SU-DHL-6 (cell line): Measurements from ENCODE around the gene ST3GAL5.

Experiments used
- EZH2phosphoT487 ChIP-seq: fragments of 200-600 bp; sonication (generic), shearing (Covaris generic); conservative IDR thresholded peaks from 2 replicates; pipeline ENCODE4 v1.6.1; 2018; ENCODE audit warnings: mild to moderate bottlenecking, antibody characterized with exemption, low read length, moderate library complexity, mixed read lengths
- TF ChIP-seq, protein P1 (sequence below): fragments of 200-600 bp; sonication (generic); IDR thresholded peaks from one replicate; pipeline ENCODE4 v1.5.1; 2017; ENCODE audit warnings: antibody characterized with exemption, mild to moderate bottlenecking, low read length, moderate library complexity; ENCODE audit not compliant: insufficient read depth, poor library complexity, severe bottlenecking

DNA sequence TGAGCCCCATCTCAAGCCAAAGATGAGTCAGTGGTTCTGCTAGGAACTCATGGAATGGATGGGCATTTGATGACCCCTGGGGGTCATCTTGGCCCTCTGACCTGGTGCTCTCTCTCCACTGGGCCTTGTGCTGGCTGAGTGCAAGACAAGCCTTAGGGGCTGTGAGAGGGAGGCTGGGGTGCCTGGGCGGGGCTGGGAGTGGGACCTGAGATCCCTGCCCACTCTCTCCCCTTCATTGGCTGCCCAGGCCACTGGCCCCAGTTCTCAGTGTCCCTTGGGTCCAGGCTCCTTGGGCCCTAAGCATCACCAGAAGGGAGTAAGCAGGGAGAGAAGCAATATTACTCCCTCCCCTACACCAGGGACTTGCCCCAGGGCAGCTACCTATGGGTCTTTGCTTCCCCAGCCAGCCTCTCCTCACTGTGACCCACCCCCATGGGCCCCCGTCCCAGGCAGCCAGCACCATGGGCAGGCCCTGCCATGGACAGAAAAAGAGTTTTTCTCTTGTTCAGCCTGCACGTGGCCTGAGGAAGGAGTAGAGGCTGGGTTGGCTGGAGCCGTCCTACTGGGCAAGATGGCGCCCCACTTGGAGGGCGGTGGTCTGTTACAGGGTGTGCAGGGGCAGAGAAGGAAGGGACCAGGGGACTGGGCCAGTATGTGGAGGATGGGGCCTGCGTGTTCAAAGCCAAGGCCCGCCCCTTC is 101.4 kb downstream of the ST3GAL5 start:
- TF ChIP-seq, protein P1, sequence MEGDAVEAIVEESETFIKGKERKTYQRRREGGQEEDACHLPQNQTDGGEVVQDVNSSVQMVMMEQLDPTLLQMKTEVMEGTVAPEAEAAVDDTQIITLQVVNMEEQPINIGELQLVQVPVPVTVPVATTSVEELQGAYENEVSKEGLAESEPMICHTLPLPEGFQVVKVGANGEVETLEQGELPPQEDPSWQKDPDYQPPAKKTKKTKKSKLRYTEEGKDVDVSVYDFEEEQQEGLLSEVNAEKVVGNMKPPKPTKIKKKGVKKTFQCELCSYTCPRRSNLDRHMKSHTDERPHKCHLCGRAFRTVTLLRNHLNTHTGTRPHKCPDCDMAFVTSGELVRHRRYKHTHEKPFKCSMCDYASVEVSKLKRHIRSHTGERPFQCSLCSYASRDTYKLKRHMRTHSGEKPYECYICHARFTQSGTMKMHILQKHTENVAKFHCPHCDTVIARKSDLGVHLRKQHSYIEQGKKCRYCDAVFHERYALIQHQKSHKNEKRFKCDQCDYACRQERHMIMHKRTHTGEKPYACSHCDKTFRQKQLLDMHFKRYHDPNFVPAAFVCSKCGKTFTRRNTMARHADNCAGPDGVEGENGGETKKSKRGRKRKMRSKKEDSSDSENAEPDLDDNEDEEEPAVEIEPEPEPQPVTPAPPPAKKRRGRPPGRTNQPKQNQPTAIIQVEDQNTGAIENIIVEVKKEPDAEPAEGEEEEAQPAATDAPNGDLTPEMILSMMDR, result no peak
- TF ChIP-seq EZH2phosphoT487, result no peak
